HCT116 (cell line): Measurements from ENCODE around the gene PCMTD2. TPM values are rescaled to one million over a fixed set of nuclear protein-coding genes. Genes with fewer than 3 reads are reported as not detected.

Experiments used
- ATAC-seq: fragments of 200-7000 bp; cut with Tn5 transposase; 2 replicates; pipeline ENCODE4 v1.9.1; 2020; ENCODE audit warnings: mild to moderate bottlenecking, moderate library complexity
- BruUV-seq: library from RNA; stranded (reverse); fragments of 400-500 nt; replicated peaks from 2 replicates; lab custom pipeline; 2021; lab: Mats Ljungman, UMichigan
- CTCF ChIA-PET: fragments of 300-600 bp; sonication (Branson Sonifier 250); formaldehyde crosslinking; loops from one replicate; lab custom pipeline; 2021; ENCODE audit warnings: antibody characterized with exemption; lab: Charles Lee
- POLR2A ChIA-PET: fragments of 300-600, 350-600 bp; sonication (Branson Sonifier 250); formaldehyde crosslinking; loops from one replicate; lab custom pipeline; 2021; ENCODE audit warnings: antibody characterized with exemption; lab: Charles Lee
- RAD21 ChIA-PET, 2 experiments: fragments of 300-600 bp; sonication (Branson Sonifier 250); formaldehyde crosslinking; loops; one replicate each; lab custom pipeline; 2023; ENCODE audit warnings: low total read pairs in 2 of 2; ENCODE audit not compliant: uncharacterized antibody in 2 of 2, unreplicated experiment in 2 of 2, low non-redundant PET in 1 of 2; lab: Charles Lee
- DNase-seq: peaks from one replicate; pipeline ENCODE4 v3.0.0-alpha.2; 2010; ENCODE audit warnings: low read depth, low spot score
- H2AFZ ChIP-seq: fragments of 200-600 bp; shearing (Covaris generic), sonication (generic); 2 replicates; pipeline ENCODE4 v1.6.1; 2017; ENCODE audit warnings: low read depth, mixed run types, mixed read lengths, antibody characterized with exemption, low read length; ENCODE audit not compliant: poor library complexity, severe bottlenecking
- H3K27ac ChIP-seq: 2 replicates; pipeline ENCODE4 v1.5.1; 2012; ENCODE audit warnings: low read depth, low read length
- H3K27me3 ChIP-seq: fragments of 200-600 bp; sonication (generic); 2 replicates; pipeline ENCODE4 v1.6.1; 2016; ENCODE audit warnings: mixed run types, low read length, mixed read lengths; ENCODE audit not compliant: insufficient read depth
- H3K36me3 ChIP-seq, 2 experiments: fragments of 200-500 bp in 1 of 2; fragments of 200-600 bp in 1 of 2; sonication (Bioruptor generic) in 1 of 2; sonication (generic) in 1 of 2; 2 replicates each; pipeline versions ENCODE4 v1.5.1 to v1.6.1; 2014 to 2016; ENCODE audit warnings: low read length in 2 of 2, inconsistent platforms in 1 of 2, mixed read lengths in 1 of 2, mixed run types in 1 of 2; ENCODE audit not compliant: insufficient read depth in 2 of 2, control insufficient read depth in 1 of 2
- H3K4me1 ChIP-seq, 2 experiments: fragments of 200-600 bp in 1 of 2; sonication (generic) in 1 of 2; 2 replicates each; pipeline versions ENCODE4 v1.5.1 to v1.6.1; 2012 to 2017; ENCODE audit warnings: low read length in 2 of 2, inconsistent platforms in 1 of 2, mild to moderate bottlenecking in 1 of 2, mixed read lengths in 1 of 2, mixed run types in 1 of 2, moderate library complexity in 1 of 2; ENCODE audit not compliant: insufficient read depth in 2 of 2, control insufficient read depth in 1 of 2
- H3K4me2 ChIP-seq: fragments of 200-600 bp; sonication (generic); 2 replicates; pipeline ENCODE4 v1.6.1; 2017; ENCODE audit warnings: mixed run types, low read length, mixed read lengths
- H3K4me3 ChIP-seq, 2 experiments: fragments of 200-600 bp in 1 of 2; sonication (generic) in 1 of 2; replicated peaks in 1 of 2; 2 replicates each; pipeline ENCODE4 v1.5.1; 2011 to 2016; ENCODE audit warnings: low read length in 2 of 2, control low read depth in 1 of 2, low read depth in 1 of 2, mild to moderate bottlenecking in 1 of 2, mixed read lengths in 1 of 2, mixed run types in 1 of 2
- H3K79me2 ChIP-seq: fragments of 200-600 bp; sonication (generic); 2 replicates; pipeline ENCODE4 v1.6.1; 2017; ENCODE audit warnings: mild to moderate bottlenecking, mixed run types, low read length, moderate library complexity, mixed read lengths; ENCODE audit not compliant: insufficient read depth
- H3K9ac ChIP-seq: fragments of 200-600 bp; sonication (generic); 2 replicates; pipeline ENCODE4 v1.6.1; 2016; ENCODE audit warnings: low read length, mixed read lengths
- H3K9me2 ChIP-seq: fragments of 200-600 bp; sonication (generic), shearing (Covaris generic); 2 replicates; pipeline ENCODE4 v1.6.1; 2017; ENCODE audit warnings: mixed run types, mild to moderate bottlenecking, moderate library complexity; ENCODE audit not compliant: insufficient read depth
- H3K9me3 ChIP-seq, 2 experiments: fragments of 200-500 bp in 1 of 2; fragments of 200-600 bp in 1 of 2; sonication (Bioruptor generic) in 1 of 2; sonication (generic) in 1 of 2; 2 replicates each; pipeline ENCODE4 v1.6.1; 2014 to 2017; ENCODE audit warnings: low read length in 2 of 2, mixed read lengths in 2 of 2, inconsistent platforms in 1 of 2, low read depth in 1 of 2, mild to moderate bottlenecking in 1 of 2, mixed run types in 1 of 2, moderate library complexity in 1 of 2; ENCODE audit not compliant: control insufficient read depth in 1 of 2, insufficient read depth in 1 of 2
- H4K20me1 ChIP-seq: fragments of 200-600 bp; sonication (generic), shearing (Covaris generic); 2 replicates; pipeline ENCODE4 v1.6.1; 2017; ENCODE audit warnings: mixed run types, mild to moderate bottlenecking, moderate library complexity; ENCODE audit not compliant: insufficient read depth
- CEBPB ChIP-seq: IDR thresholded peaks from 2 replicates; pipeline ENCODE4 v1.6.1; 2012; ENCODE audit warnings: low read depth
- CTCF ChIP-seq, 3 experiments: fragments of 200-600 bp in 1 of 3; sonication (generic) in 1 of 3; IDR thresholded peaks in 2 of 3; conservative IDR thresholded peaks in 1 of 3; 2 replicates each; pipeline ENCODE4 v1.5.1; 2012 to 2017; ENCODE audit warnings: low read depth in 2 of 3, low read length in 2 of 3, antibody characterized with exemption in 1 of 3, borderline replicate concordance in 1 of 3, control low read depth in 1 of 3, mild to moderate bottlenecking in 1 of 3, mixed read lengths in 1 of 3, mixed run types in 1 of 3, moderate library complexity in 1 of 3; ENCODE audit not compliant: insufficient read depth in 1 of 3
- EGR1 ChIP-seq: IDR thresholded peaks from 2 replicates; pipeline ENCODE4 v1.6.1; 2012; ENCODE audit warnings: low read depth
- ELF1 ChIP-seq: IDR thresholded peaks from 2 replicates; pipeline ENCODE4 v1.6.1; 2012; ENCODE audit warnings: low read depth, borderline replicate concordance
- EZH2 ChIP-seq: fragments of 200-600 bp; sonication (generic); IDR thresholded peaks from 2 replicates; pipeline ENCODE4 v1.6.1; 2017; ENCODE audit warnings: antibody characterized with exemption, mixed run types
- EZH2phosphoT487 ChIP-seq: fragments of 200-600 bp; IDR thresholded peaks from 2 replicates; pipeline ENCODE4 v1.6.1; 2018; ENCODE audit warnings: antibody characterized with exemption, borderline replicate concordance
- FOSL1 ChIP-seq: IDR thresholded peaks from 2 replicates; pipeline ENCODE4 v1.6.1; 2012; ENCODE audit warnings: low read depth
- JUND ChIP-seq: IDR thresholded peaks from 2 replicates; pipeline ENCODE4 v1.6.1; 2012
- POLR2AphosphoS5 ChIP-seq: IDR thresholded peaks from 2 replicates; pipeline ENCODE4 v1.6.1; 2011; ENCODE audit warnings: mild to moderate bottlenecking, low read depth, low read length, moderate library complexity
- RAD21 ChIP-seq: IDR thresholded peaks from 2 replicates; pipeline ENCODE4 v1.6.1; 2012; ENCODE audit warnings: low read depth, mild to moderate bottlenecking
- REST ChIP-seq: IDR thresholded peaks from 2 replicates; pipeline ENCODE4 v1.6.1; 2012; ENCODE audit warnings: low read depth
- SIN3A ChIP-seq: IDR thresholded peaks from 2 replicates; pipeline ENCODE4 v1.6.1; 2012; ENCODE audit warnings: low read depth
- SP1 ChIP-seq: IDR thresholded peaks from 2 replicates; pipeline ENCODE4 v1.6.1; 2012; ENCODE audit warnings: low read depth
- TCF7L2 ChIP-seq: IDR thresholded peaks from 2 replicates; pipeline ENCODE4 v1.7.0; 2011; ENCODE audit warnings: borderline replicate concordance, inconsistent platforms; ENCODE audit not compliant: insufficient read depth, insufficient read length; ENCODE audit errors: extremely low read depth
- YY1 ChIP-seq: IDR thresholded peaks from 2 replicates; pipeline ENCODE4 v1.6.1; 2011; ENCODE audit warnings: low read length, low read depth, moderate library complexity, mild to moderate bottlenecking; ENCODE audit not compliant: insufficient replicate concordance; ENCODE audit errors: extremely low read depth
- ZFX ChIP-seq: fragments of 450-650 bp; IDR thresholded peaks from 2 replicates; pipeline ENCODE4 v1.6.1; 2017
- intact Hi-C: fragments of 100-400 bp; cut with micrococcal nuclease; formaldehyde crosslinking; loops from 2 replicates; pipeline ENCODE4 v1.10.0; 2022
- total RNA-seq: library from RNA; stranded (reverse); gene quantifications from one replicate; pipeline ENCODE4 v1.2.1, GENCODE V29; 2021; ENCODE audit not compliant: unreplicated experiment
- TF ChIP-seq, protein P1 (sequence below): IDR thresholded peaks from 2 replicates; pipeline ENCODE4 v1.6.1; 2012
- TF ChIP-seq, protein P2 (sequence below): IDR thresholded peaks from 2 replicates; pipeline ENCODE4 v1.6.1; 2011; ENCODE audit warnings: mild to moderate bottlenecking, low read length, moderate library complexity; ENCODE audit not compliant: insufficient replicate concordance; ENCODE audit errors: extremely low read depth

PCMTD2 gene
- total RNA-seq, 1 experiment from 2014 or later, result 44.7 TPM

DNA sequence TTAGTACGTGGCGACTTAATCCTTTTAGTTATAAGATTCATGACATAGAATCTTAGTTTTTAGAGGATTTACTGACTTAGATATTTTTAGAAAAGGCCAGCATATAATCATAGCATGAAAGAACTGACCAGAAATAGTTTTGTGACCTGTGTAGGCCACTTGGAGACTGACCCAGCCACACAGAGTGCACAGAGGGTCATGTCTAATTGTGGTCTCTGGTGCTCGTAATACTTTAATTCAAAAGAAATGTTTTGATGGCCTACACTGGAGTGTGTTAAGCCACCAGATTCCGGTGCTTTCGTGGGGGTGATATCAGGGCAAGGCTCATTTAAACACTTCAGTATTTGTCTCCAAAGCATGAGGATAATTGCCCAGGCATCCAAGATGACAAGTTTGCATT lies 11.4 kb downstream of the PCMTD2 start:
- H3K27ac ChIP-seq, result no peak overlapping the region
- no peak overlapping the region for H3K4me3 ChIP-seq
- H3K79me2 ChIP-seq, result no peaks in the 10 kb centered on the region
- peaks cover 0 to 9% of the 10 kb centered on the region in 2 experiments; a peak in 1 of 4 replicates for H3K9me3 ChIP-seq
- POLR2A ChIA-PET, result no interaction called here
- TF ChIP-seq CTCF (IDR thresholded peaks at IDR 0.05 in 2 of 3, conservative IDR thresholded peaks at IDR 0.05 in 1 of 3; ENCODE audit: borderline replicate concordance in 1 of 3, insufficient read depth in 1 of 3, low read depth in 2 of 3, low read length in 2 of 3) (no peak), SIN3A (no peak), ZFX (no peak), ELF1 (no peak), FOSL1 (no peak), POLR2AphosphoS5 (no peak), SP1 (no peak), RAD21 (no peak), CEBPB (no peak), EGR1 (no peak), TCF7L2 (no peak), EZH2 (no peak), REST (no peak), EZH2phosphoT487 (no peak), JUND (no peak), YY1 (no peak)
- TF ChIP-seq, protein P1, sequence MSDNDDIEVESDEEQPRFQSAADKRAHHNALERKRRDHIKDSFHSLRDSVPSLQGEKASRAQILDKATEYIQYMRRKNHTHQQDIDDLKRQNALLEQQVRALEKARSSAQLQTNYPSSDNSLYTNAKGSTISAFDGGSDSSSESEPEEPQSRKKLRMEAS, result no peak
- TF ChIP-seq, protein P2, sequence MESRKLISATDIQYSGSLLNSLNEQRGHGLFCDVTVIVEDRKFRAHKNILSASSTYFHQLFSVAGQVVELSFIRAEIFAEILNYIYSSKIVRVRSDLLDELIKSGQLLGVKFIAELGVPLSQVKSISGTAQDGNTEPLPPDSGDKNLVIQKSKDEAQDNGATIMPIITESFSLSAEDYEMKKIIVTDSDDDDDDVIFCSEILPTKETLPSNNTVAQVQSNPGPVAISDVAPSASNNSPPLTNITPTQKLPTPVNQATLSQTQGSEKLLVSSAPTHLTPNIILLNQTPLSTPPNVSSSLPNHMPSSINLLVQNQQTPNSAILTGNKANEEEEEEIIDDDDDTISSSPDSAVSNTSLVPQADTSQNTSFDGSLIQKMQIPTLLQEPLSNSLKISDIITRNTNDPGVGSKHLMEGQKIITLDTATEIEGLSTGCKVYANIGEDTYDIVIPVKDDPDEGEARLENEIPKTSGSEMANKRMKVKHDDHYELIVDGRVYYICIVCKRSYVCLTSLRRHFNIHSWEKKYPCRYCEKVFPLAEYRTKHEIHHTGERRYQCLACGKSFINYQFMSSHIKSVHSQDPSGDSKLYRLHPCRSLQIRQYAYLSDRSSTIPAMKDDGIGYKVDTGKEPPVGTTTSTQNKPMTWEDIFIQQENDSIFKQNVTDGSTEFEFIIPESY, result no peak
- RAD21 ChIA-PET, result no interaction called here
- ATAC-seq (no peak), DNase-seq (no peak)
- no TSS peak for BruUV-seq
- H3K4me1 ChIP-seq, result no peaks in the 10 kb centered on the region
- H3K9ac ChIP-seq, result no peak overlapping the region
- no peaks in the 10 kb centered on the region for H4K20me1 ChIP-seq
- intact Hi-C loops, result no loop called here
- H3K36me3 ChIP-seq, result peaks cover 4 to 6% of the 10 kb centered on the region in 2 experiments; a peak in 3 of 4 replicates
- CTCF ChIA-PET, result no interaction called here
- no peak overlapping the region for H3K4me2 ChIP-seq
- H3K27me3 ChIP-seq, result no peaks in the 10 kb centered on the region
- no peak overlapping the region for H2AFZ ChIP-seq
- H3K9me2 ChIP-seq, result no peaks in the 10 kb centered on the region
